Heart left ventricle (tissue), 13 donors: ENCODE data around the gene HMCN2.

Experiments
- CTCF ChIP-seq, 12 donors: fragments of 200-600 bp; sonication (generic) in 4 of 12; IDR thresholded peaks; one replicate each; pipeline versions ENCODE4 v1.5.0 to v1.8.0; 2018 to 2022; ENCODE audit warnings: antibody characterized with exemption in 12 of 12, mild to moderate bottlenecking in 5 of 12
- POLR2A ChIP-seq, 2 donors: fragments of 450-650 bp; IDR thresholded peaks; one replicate each; pipeline ENCODE4 v1.6.1; 2017; ENCODE audit warnings: antibody characterized with exemption in 2 of 2, mild to moderate bottlenecking in 2 of 2, moderate library complexity in 2 of 2
- donor health status: ischemic (EF 13 %, LVEDD 7.1; RV severe dilation, severe dysfunction).
- donor health status: DM: no; HTN: yes; CAD: no.
- donor health status: DM: no; HTN: no; CAD: no.
- donor health status: ischemic (EF 25% LVEDD 6.9; RV normal size, moderate dysfunction).
- donor health status: ischemic (EF 25% LVEDD 5.7; RV mildly dilated, moderate dysfunction).
- donor health status: ischemic (EF 35%, LVEDD 5.7; RV mildly dilated, moderate dysfunction).
- donor health status: nonischemic (EF 11% LVEDD 7.7; RV severe dilation, severe dysfunction).
- donor health status: DM: yes; HTN: yes; CAD: no.
- donor health status: PGD.
- donor health status: ischemic (EF 29% LVEDD 5.4; RV normal size, mild dysfunction).
- donor health status: nonischemic (EF 23%, LVEDD 6.1; RV moderate dilation, normal function).

DNA sequence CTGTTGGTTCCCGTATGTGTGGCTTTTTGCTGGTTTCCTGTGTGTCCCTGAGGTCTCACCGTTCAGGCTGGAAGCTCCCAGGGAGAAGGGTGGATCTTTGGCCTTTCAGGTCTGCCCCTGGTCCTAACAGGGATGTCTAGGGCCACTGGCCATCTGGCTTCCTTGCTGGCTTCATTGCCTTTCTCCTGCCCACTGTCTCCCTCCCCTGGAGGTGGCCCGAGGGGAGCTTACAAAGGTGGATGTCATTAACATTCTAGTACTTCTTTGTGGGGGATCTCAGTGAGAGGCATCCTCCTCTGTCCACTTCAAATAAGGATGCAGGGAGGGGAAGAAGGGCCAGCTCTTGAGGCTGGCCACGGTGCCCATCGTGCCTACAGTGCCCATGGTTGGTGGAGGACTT lies 35.2 kb downstream of the HMCN2 start:
- TF ChIP-seq CTCF (IDR thresholded peaks at IDR 0.05) (no peak), POLR2A (IDR thresholded peaks at IDR 0.05) (no peak)
